GM04503 (cell line): ENCODE data around the gene TEC.

Source experiments
- DNase-seq: peaks from one replicate; pipeline ENCODE4 v3.0.0-alpha.2; 2012; ENCODE audit warnings: low read depth

The TEC gene

DNA sequence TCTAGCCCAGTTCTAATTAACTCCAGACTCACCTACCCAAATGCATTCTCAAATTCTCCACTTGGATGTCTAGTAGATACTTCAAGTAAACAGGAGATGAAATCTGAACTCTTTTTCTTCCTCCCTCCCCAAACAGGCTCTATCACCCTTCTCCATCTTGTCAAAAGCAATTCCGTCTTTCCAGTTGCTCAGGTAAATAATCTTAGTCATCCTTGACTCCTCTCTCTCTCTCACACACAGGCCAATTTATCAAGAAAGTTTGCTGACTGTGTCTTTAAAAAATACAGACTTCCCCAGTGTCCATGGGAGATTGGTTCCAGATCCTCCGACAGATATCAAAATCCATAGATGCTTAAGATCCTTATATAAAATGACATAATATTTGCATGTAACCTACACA is 148.5 kb downstream of the TEC start:
- no peak for DNase-seq

DNA sequence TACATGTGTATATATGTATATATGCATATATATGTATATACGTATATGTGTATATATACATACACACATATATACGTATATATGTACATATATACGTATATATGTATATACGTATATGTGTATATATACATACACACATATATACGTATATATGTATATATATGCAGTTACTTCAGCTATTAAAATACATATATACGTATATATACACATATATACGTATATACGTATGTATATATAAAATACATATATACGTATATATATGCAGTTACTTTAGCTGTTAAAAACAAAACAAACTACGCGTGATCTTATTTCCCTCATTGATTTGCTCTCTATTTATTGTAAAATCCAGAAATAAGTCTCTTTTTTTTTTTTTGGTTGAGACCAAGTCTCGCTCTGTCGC is 149.5 kb downstream of the TEC start:
- DNase-seq, result no peak

DNA sequence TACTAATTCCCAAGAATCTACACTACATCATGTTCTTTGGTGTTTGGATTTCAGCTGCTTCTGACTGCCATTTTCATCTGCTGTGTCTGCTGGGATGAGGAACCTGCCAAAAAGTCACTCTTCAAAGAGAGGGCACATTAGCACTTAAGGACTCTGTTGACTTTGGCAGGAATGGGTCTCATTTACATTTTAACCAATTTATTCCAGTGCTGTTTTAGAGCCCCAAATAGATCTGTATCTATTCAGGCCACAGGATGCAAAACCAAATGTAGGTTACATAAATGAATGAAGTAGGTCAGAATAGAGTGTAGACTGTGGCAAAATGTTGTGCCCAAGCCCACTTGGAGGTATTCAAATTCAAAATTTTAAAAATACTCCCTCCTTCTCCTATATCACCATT is 150.0 kb downstream of the TEC start:
- no peak for DNase-seq

DNA sequence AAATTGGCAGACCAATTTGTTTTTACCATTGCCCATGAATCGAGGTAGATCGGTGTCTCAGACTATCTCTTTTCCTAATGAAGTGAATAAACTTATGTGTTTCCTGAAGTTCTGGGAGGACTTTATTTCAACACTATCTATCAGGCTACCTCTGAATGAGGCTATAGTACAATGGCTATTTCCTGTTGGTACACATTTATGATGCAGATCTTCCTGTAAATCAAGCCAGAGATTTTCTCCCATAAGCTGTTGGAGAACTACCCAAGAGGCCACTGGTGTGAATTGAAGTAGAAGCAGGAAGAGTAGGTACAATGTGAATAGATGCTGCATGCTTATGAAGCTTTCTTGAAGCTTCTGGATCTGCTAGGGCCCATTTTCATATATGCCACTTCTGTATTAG is 151.6 kb downstream of the TEC start:
- no peak for DNase-seq

DNA sequence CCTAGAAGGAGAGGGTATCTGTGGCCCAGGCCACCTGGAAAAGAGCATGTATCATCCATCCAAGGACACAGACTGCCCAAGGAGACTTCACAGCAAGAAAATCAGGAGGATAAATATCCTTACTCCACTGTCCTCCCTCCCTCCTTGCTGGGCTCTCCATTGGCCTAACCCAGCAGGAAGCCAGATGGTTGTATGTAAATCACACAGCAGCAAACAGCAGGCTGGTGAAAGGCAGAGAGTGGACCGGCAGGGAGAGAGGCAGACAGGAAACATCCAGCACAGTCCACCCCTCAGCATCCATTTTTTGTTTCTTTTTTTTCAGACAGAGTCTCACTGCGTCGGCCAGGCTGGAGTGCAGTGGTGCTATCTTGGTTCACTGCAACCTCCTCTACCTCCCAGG is 153.1 kb downstream of the TEC start:
- DNase-seq, result no peak

DNA sequence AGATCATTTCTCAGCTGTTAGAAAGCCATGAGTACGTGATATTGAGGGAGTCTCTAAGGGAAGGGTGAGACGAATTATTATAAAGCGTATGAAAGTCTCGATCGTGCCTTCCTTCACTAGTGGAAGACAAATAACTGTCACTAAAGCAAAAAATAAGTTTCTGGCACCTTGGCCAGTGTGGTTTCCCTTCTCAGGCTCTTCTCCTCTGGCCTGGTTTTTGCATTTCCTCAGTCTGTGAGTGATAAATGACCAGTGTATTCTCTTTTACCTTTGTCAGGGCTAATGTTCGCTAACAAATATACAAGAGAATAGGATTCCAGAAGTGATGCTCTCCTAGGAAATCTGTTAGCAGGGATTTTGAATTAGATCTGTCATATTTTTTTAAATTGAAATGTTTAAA is 155.2 kb downstream of the TEC start:
- no peak for DNase-seq

DNA sequence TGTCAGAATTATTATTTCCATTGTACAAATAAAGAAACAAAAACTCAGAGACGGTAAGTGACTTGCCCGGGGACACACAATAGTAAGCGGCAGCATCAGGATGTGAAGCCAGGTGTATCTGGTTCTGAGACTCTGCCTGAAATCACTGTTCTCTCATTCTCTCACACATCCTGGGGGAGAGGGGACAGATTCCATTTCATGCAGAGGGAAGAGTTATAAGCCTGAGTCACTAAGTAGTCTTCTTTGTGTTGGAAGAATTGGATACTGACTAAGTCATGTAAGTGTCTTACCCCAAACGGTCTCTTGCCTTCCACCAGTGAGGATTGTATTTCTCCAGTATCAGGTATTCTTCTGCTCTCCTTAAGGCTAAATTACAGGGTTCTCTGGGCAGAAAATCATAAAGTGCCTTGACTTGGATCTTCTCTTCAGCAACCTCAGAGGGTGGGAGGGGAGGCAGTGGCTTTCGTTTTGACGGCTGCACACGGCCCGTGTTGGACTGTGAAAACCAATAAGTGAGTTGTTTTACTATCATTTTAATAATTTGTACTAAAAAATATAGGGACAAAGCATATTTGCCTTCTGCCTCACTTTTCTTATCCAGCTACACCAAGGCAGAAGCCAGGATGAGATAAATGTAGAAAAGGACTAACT is 157.5 kb downstream of the TEC start:
- DNase-seq, result no peak

DNA sequence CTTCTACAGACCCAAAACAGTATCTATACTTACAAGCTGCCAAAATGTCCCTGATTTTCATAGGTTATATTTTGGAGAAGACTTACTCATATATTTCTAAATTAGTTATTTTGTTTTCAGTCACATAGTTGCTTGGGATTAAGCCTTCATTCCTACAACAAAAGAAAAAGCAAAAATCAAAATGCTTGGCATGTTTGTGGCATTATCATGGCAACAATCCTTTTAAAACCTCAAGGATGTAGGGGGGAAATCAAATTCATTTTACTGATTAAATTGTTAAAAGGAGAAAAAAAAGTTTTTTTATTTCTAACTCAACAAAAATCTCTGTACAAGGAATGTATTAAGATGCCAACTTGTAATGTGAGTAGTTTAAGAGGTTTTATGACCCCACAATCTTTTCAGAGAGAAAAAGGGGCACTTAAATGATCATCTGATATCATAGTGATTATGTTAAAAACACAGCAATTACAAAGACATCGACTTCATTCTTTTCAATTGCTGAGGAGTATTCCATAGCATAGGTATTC is 159.1 kb downstream of the TEC start:
- no peak for DNase-seq

DNA sequence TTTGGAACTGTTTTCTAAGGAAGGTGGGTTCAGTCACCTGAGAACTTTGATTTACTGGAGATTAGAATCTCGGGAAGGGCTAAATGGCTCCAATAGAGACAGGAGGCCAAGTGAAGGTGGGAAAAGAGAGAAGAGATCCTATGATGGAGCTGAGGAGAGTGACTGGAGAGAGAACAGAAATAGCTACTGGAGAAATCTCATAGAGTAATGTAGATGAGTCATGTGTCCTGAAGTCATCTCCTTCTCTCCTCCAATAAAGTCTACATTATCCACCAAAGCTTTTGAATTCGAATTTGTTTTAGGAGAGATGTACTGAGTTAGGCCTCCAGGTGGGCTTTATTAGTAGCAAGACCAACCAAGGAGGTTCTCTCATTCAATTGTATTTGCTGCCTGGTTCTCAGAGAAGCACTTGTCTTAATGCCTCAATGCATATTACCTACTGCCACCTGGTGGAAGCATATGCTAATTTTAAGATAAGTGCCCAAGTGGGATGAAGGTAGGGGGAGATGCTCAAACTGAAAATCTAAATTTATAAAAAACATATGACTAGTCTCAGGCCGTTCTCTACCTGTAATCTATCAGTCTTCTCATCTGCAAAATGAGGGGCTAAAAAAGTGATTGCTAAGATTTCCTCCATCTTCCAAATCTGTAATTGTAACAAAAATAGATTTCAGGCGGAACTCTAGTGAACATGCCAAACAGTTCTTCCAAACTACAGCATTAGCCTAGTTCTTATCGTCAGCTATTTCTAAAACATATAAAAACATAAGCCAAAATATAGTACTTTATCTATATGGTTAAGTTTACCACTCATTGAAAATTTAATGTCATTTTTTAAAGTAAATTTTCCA is 160.0 kb downstream of the TEC start:
- no peak for DNase-seq

DNA sequence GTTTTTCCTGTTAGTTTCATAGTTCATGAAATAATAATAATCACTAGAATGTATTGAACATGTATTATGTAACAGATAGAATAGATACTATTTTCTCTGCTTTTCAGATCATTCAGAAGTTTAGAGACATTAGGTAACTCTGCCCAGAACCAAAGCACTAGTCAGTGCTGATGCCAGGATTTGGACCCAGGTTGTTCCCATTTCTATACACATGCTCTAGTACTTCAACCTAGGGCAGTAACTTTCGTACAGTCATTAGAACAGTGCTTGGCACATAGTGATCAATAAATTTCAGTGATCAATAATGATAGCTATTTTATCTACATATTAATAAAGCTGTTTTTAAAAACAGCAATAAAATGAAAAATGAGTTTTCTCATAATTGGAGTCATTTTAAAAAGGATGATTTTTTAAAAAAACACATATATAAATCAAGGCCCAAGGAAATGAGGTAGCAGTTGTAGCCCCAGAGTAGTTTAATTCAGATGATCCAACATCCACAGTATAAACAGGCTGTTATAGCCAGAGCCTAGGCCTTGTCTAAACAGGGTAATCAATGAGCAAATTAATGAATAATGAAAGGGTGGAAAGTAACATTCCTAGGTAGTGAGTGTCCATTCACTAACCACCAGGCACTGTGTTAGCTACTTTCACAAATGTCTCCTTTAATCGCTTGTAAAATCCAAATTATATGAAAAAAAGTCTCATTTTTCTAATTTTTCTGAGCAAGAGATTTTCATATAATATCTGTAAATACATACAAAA is 161.1 kb downstream of the TEC start:
- no peak for DNase-seq

DNA sequence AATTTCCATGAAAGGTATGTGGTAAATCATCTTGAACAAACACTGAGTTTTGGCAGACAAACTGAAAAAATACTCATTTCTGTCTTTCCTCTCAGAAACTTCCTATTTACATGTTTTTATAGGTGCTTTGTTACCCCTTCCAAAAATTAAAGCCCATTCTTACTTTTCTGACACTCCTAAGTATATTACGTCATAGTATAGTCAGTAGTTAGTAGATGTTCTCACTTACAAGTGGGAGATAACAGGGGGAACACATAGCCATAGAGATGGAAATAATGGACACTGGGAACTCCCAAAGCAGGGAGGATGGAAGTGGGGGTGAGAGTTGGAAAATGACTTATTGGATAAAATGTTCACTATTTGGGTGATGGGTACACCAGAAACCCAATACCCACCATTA is 164.4 kb downstream of the TEC start:
- no peak for DNase-seq

DNA sequence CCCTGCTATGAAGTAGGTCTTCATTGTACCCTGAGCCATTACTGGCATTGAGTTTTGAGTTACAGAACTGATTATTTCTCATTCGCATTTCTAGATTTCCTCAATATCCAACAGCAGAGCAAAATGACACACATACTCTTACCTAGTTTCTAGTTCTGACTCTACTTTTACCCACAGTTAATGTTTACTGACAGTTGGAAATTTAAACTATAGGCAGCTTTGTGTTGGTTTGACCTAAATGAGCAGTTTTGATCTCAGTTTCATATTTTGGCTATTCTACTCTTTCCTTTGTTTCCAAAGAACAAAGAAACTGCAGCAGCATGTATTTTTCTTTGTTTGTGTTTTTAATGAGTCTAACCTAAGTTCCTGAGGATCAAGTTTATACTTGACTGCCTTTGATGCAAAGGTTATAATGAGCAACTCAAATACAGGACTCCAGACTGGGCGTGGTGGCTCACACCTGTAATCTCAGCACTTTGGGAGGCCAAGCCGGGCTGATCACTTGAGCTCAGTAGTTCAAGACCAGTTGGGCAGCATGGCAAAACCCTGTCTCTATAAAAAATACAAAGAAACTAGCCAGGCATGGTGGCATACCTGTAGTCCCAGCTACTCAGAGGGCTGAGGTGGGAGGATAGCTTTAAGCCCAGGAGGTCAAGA is 166.0 kb downstream of the TEC start:
- no peak for DNase-seq

DNA sequence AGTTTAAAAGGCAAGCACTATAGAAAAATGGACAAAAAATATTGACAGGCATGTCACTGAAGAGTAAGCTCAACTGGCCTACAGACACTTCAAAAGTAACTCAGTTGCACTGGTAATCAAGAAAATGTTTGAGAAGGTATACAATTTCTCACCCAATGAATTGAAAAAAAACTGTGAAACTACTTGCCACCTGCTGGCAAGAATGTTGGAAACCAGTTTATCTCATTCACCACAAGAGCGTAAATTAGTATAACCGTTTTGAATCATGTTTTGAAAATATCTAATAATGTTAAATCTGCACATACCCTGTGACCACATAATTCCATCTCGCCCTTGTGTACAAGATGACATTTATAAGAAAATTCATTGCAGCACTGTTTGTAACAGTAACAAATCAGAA is 167.3 kb downstream of the TEC start:
- DNase-seq, result no peak

DNA sequence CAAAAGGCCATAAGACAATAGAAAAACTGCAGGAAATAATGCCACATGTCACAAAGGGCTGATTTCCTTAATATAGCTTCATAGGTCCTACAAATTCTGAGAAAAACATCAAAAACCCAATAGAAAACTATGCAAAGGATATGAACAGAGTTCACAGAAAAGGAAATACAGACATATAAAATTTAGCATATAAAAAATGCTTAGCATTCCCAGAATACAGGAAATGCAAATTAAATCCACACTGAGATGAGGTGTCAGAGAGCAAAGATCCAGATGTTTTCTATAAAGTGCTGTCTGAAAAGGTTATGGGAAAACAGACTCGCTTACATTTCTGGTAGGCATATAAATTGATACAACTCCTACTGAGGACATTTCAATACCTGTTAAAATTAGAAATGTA is 169.4 kb downstream of the TEC start:
- DNase-seq, result no peak

DNA sequence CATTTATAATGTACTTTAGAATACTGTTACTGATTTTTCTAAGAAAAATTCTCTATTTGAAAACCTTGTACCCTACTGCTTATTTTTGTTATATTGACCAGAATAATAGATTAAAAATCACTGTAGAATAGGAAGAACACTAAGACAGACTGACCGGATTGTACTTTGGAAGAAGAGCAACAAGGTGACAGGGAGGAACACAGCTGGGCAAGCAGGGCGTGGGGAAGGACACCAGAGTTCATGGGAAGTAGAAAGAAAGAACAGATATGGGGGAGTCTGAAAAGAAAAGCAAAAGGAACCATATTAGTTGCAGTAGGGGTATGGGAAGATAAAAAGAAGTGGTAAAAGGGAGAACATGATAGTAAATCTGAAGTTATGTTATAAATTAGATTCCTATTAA is 174.2 kb downstream of the TEC start:
- DNase-seq, result no peak

DNA sequence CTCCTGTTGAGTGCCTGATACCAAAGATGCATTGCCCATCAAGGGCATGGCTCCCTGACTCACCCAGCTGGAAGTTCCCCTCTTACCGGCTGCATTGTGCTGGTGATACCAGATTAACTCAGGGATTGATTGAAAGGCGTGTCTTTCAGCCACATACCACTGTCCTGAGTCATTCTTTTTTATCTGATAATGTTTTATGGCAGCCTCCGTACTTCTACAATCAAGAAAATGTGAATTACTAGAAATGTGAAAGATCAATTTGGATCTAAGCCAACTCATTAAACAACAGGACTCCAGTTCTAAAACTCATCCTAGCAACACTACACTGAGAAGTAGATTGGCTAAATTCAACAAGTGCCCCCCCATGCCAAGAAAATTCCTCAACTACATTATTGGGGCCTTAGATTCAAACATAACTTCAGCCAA is 175.6 kb downstream of the TEC start:
- no peak for DNase-seq

DNA sequence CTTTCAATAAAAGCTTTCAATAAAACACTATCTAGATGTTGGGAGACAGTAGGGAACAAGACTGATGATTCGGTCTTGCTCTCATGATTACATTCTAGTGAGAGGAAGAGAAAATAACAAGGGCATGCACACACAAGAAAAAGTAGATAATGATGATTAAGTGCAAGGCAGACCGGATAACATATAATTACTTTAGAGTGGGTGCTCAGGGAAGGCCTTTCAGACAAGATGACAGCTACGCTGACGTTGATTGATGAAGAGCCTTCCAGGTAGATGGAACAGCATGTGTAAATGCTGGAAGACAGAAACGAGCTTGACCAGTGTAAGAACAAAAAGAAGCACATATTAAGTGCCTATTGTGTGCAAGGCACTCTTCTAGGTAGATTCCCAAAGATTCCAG is 179.0 kb downstream of the TEC start:
- no peak for DNase-seq

DNA sequence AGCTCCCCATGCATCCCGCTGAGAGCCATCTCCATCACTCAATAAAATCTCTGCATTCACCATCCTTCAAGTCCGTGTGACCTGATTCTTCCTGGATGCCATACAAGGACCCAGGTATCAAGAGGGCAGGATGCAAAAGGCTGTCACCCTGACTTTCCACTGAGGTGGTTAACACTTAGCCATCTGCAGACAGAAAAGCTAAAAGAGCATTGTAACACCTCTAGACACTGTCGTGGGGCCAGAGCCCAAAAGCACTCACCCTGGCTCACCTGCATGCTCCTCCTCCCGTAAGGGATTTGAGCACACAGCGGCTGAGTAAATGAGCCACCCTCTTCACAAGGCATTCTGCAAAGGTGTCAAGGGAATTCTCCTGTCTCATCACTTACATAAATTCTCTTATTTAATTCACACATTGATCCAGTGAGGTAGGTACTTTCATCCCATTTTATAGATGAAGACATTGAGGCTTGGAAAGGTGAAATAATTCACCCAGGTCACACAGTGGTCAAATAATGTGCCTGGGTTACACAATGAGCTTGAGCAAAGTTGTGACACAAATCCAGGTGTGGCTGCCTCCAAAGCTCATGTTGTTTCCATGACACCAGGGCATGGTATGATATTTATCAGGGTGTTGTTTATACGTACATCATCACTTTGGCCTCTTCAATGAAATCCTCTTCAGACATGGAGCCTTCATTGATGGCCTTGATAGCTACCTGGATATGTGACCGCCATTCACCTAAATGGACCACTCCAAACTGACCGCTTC is 183.6 kb downstream of the TEC start:
- no peak for DNase-seq
